Measurements from ENCODE around the gene TULP4. TPM values are rescaled to one million over a fixed set of nuclear protein-coding genes. Genes with fewer than 3 reads are reported as not detected.

Gene TULP4
- total RNA-seq, 1 experiment from 2014 or later, result 52.8 TPM

DNA sequence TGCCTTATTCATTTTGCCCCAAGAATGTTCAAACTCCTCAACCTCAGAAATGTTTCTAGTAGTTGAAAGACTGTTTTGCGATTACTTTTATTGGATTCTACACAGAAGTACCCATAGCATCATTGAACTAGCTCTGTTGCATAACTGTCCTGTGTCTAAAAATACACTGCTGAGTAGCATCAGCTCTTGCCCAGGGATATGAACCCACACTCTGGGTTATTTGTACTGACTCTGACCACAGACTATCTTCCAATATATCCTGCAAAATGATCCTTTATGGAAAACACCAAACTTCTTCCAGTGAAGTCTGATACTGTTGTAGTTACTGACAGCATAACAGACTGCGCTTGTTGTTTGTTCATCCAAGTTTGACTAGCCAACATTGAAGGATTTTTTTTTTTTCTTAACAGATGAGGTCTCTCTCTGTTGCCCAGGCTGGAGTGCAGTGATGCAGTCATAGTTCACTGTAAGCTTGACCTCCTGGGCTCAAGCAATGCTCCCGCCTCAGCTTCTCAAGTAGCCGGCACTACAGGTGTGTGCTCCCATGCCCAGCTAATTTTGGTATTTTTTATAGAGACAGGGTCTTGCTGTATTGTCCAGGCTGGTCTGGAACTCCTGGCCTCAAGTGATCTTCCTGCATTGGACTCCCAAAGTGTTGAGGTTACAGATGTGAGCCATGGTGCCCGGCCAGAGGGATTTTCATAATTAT is 49.9 kb downstream of the TULP4 start:
- ChIA-PET POLR2A (no interaction called here), CTCF (no interaction called here)
- no peaks in the 10 kb centered on the region for H3K27me3 Mint-ChIP-seq (ENCODE audit: low read depth)
- H3K9me3 Mint-ChIP-seq, result no peaks in the 10 kb centered on the region
- no peak overlapping the region for H3K27ac Mint-ChIP-seq
- ATAC-seq (no peak), DNase-seq (ENCODE audit: low spot score) (no peak)
- no peak for TF ChIP-seq MYBL2 (CRISPR knock-in tag; IDR thresholded peaks at IDR 0.05)
- no peaks in the 10 kb centered on the region for H3K36me3 Mint-ChIP-seq
- H3K4me3 Mint-ChIP-seq, result no peak overlapping the region
- H3K4me1 Mint-ChIP-seq, result no peaks in the 10 kb centered on the region

DNA sequence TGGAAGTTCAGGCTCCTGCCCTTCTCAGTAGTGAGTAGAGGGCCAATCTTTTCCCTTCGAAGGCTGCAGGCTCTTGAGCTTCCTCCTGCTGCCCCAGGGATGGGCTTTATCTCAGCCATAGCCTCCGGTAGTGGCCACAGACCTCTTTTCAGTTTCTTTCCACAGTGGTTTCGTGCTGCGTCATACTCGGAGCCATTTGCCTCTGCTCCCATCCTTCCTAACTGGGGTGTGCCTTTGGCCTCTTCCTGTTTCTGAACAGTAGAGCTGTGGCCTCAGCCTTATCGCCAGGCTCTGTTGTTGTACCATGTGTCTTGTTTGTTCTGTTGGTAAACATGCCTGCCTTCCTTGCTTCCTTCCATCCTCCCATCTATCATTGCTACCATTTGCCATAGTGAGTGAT is 54.1 kb downstream of the TULP4 start:
- ATAC-seq, result no peak
- DNase-seq (ENCODE audit: low spot score), result no peak
- Mint-ChIP-seq H3K36me3 (no peaks in the 10 kb centered on the region), H3K27ac (no peak overlapping the region), H3K27me3 (ENCODE audit: low read depth) (no peaks in the 10 kb centered on the region), H3K4me1 (no peaks in the 10 kb centered on the region), H3K9me3 (no peaks in the 10 kb centered on the region), H3K4me3 (no peak overlapping the region)
- TF ChIP-seq SMAD4 (CRISPR knock-in tag; IDR thresholded peaks at IDR 0.05), result no peak
- TF ChIP-seq, protein P1, sequence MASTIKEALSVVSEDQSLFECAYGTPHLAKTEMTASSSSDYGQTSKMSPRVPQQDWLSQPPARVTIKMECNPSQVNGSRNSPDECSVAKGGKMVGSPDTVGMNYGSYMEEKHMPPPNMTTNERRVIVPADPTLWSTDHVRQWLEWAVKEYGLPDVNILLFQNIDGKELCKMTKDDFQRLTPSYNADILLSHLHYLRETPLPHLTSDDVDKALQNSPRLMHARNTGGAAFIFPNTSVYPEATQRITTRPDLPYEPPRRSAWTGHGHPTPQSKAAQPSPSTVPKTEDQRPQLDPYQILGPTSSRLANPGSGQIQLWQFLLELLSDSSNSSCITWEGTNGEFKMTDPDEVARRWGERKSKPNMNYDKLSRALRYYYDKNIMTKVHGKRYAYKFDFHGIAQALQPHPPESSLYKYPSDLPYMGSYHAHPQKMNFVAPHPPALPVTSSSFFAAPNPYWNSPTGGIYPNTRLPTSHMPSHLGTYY (CRISPR knock-in tag; IDR thresholded peaks at IDR 0.05), result no peak
- TF ChIP-seq, protein P2, sequence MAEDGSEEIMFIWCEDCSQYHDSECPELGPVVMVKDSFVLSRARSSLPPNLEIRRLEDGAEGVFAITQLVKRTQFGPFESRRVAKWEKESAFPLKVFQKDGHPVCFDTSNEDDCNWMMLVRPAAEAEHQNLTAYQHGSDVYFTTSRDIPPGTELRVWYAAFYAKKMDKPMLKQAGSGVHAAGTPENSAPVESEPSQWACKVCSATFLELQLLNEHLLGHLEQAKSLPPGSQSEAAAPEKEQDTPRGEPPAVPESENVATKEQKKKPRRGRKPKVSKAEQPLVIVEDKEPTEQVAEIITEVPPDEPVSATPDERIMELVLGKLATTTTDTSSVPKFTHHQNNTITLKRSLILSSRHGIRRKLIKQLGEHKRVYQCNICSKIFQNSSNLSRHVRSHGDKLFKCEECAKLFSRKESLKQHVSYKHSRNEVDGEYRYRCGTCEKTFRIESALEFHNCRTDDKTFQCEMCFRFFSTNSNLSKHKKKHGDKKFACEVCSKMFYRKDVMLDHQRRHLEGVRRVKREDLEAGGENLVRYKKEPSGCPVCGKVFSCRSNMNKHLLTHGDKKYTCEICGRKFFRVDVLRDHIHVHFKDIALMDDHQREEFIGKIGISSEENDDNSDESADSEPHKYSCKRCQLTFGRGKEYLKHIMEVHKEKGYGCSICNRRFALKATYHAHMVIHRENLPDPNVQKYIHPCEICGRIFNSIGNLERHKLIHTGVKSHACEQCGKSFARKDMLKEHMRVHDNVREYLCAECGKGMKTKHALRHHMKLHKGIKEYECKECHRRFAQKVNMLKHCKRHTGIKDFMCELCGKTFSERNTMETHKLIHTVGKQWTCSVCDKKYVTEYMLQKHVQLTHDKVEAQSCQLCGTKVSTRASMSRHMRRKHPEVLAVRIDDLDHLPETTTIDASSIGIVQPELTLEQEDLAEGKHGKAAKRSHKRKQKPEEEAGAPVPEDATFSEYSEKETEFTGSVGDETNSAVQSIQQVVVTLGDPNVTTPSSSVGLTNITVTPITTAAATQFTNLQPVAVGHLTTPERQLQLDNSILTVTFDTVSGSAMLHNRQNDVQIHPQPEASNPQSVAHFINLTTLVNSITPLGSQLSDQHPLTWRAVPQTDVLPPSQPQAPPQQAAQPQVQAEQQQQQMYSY (CRISPR knock-in tag; IDR thresholded peaks at IDR 0.05), result no peak
- TF ChIP-seq PRRX2 (CRISPR knock-in tag; IDR thresholded peaks at IDR 0.05), result no peak
- no peak for TF ChIP-seq ZNF671 (CRISPR knock-in tag; IDR thresholded peaks at IDR 0.05)
- TF ChIP-seq, protein P3, sequence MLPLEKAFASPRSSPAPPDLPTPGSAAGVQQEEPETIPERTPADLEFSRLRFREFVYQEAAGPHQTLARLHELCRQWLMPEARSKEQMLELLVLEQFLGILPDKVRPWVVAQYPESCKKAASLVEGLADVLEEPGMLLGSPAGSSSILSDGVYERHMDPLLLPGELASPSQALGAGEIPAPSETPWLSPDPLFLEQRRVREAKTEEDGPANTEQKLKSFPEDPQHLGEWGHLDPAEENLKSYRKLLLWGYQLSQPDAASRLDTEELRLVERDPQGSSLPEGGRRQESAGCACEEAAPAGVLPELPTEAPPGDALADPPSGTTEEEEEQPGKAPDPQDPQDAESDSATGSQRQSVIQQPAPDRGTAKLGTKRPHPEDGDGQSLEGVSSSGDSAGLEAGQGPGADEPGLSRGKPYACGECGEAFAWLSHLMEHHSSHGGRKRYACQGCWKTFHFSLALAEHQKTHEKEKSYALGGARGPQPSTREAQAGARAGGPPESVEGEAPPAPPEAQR (CRISPR knock-in tag; IDR thresholded peaks at IDR 0.05), result no peak
- no peak for TF ChIP-seq GTF2I (CRISPR knock-in tag; conservative IDR thresholded peaks at IDR 0.05)
- TF ChIP-seq, protein P4, sequence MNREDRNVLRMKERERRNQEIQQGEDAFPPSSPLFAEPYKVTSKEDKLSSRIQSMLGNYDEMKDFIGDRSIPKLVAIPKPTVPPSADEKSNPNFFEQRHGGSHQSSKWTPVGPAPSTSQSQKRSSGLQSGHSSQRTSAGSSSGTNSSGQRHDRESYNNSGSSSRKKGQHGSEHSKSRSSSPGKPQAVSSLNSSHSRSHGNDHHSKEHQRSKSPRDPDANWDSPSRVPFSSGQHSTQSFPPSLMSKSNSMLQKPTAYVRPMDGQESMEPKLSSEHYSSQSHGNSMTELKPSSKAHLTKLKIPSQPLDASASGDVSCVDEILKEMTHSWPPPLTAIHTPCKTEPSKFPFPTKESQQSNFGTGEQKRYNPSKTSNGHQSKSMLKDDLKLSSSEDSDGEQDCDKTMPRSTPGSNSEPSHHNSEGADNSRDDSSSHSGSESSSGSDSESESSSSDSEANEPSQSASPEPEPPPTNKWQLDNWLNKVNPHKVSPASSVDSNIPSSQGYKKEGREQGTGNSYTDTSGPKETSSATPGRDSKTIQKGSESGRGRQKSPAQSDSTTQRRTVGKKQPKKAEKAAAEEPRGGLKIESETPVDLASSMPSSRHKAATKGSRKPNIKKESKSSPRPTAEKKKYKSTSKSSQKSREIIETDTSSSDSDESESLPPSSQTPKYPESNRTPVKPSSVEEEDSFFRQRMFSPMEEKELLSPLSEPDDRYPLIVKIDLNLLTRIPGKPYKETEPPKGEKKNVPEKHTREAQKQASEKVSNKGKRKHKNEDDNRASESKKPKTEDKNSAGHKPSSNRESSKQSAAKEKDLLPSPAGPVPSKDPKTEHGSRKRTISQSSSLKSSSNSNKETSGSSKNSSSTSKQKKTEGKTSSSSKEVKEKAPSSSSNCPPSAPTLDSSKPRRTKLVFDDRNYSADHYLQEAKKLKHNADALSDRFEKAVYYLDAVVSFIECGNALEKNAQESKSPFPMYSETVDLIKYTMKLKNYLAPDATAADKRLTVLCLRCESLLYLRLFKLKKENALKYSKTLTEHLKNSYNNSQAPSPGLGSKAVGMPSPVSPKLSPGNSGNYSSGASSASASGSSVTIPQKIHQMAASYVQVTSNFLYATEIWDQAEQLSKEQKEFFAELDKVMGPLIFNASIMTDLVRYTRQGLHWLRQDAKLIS (CRISPR knock-in tag; IDR thresholded peaks at IDR 0.05; ENCODE audit: borderline replicate concordance), result no peak
- TF ChIP-seq FOXJ3 (CRISPR knock-in tag; IDR thresholded peaks at IDR 0.05; ENCODE audit: borderline replicate concordance), result no peak
- CTCF ChIA-PET, result interaction anchor here (1.2 kb wide), 1 partner anchor 9 kb away, joined by 3 read pairs; no protein-coding TSS in a partner anchor
- POLR2A ChIA-PET, result no interaction called here

DNA sequence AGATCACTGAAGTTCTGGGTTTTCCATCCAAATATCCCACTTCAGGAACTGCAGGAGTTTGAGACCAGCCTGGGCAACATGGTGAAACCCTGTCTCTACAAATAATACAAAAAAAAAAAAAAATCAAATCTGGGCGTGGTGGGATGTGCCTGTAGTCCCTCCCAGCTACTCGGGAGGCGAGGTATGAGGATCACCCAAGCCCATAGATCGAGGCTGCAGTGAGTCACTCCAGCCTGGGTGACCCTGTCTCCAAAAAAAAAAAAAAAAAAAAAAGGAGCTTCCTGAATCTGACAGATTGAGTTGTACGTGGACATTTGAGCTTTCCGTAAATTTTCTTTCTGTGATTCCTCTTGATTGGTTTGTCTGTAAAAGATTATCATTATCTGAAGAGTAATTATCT is 55.6 kb downstream of the TULP4 start:
- H3K4me1 Mint-ChIP-seq, result no peaks in the 10 kb centered on the region
- TF ChIP-seq, protein P5, sequence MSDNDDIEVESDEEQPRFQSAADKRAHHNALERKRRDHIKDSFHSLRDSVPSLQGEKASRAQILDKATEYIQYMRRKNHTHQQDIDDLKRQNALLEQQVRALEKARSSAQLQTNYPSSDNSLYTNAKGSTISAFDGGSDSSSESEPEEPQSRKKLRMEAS (CRISPR knock-in tag; IDR thresholded peaks at IDR 0.05), result no peak
- TF ChIP-seq ZNF671 (CRISPR knock-in tag; IDR thresholded peaks at IDR 0.05), result no peak
- TF ChIP-seq, protein P6, sequence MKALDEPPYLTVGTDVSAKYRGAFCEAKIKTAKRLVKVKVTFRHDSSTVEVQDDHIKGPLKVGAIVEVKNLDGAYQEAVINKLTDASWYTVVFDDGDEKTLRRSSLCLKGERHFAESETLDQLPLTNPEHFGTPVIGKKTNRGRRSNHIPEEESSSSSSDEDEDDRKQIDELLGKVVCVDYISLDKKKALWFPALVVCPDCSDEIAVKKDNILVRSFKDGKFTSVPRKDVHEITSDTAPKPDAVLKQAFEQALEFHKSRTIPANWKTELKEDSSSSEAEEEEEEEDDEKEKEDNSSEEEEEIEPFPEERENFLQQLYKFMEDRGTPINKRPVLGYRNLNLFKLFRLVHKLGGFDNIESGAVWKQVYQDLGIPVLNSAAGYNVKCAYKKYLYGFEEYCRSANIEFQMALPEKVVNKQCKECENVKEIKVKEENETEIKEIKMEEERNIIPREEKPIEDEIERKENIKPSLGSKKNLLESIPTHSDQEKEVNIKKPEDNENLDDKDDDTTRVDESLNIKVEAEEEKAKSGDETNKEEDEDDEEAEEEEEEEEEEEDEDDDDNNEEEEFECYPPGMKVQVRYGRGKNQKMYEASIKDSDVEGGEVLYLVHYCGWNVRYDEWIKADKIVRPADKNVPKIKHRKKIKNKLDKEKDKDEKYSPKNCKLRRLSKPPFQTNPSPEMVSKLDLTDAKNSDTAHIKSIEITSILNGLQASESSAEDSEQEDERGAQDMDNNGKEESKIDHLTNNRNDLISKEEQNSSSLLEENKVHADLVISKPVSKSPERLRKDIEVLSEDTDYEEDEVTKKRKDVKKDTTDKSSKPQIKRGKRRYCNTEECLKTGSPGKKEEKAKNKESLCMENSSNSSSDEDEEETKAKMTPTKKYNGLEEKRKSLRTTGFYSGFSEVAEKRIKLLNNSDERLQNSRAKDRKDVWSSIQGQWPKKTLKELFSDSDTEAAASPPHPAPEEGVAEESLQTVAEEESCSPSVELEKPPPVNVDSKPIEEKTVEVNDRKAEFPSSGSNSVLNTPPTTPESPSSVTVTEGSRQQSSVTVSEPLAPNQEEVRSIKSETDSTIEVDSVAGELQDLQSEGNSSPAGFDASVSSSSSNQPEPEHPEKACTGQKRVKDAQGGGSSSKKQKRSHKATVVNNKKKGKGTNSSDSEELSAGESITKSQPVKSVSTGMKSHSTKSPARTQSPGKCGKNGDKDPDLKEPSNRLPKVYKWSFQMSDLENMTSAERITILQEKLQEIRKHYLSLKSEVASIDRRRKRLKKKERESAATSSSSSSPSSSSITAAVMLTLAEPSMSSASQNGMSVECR (CRISPR knock-in tag; IDR thresholded peaks at IDR 0.05; ENCODE audit: borderline replicate concordance), result no peak
- TF ChIP-seq, protein P7, sequence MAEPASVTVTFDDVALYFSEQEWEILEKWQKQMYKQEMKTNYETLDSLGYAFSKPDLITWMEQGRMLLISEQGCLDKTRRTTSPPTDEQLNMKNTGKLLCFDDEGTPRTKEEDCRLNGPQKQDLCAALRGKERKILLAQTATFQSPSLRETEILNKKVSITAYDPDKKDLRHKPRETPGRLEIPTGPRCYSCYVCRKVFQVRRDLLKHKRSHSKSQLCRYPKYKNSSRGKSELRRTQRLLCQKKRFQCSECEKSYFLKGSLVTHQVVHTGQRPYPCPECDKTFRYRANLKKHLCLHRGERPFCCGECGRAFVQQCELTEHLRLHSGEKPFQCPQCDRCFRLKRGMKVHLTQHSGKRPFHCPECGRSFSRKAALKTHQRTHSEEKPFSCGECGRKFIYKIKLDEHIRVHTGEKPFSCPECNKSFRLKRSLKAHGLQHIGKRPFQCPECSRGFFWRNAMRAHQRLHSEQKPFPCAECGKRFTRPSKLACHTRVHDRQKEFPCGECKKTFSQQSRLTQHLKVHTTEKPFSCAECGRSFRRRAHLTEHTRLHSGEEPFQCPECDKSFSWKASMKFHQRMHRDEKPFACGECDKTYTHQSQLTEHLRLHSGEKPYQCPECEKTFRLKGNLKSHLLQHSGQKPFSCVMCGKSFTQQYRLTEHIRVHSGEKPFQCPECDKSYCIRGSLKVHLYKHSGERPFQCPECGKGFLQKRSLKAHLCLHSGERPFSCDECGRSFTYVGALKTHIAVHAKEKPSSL (CRISPR knock-in tag; conservative IDR thresholded peaks at IDR 0.05), result no peak

More for the DNA sequence above, 55.6 kb downstream of the TULP4 start:
- Mint-ChIP-seq H3K27ac (no peak overlapping the region; the same call in 1 of the 2 replicates), H3K9me3 (no peaks in the 10 kb centered on the region), H3K27me3 (ENCODE audit: low read depth) (no peaks in the 10 kb centered on the region), H3K36me3 (no peaks in the 10 kb centered on the region), H3K4me3 (no peak overlapping the region)
- no peak for DNase-seq (ENCODE audit: low spot score)
- CTCF ChIA-PET, result interaction anchor here (0.6 to 0.7 kb wide), 2 partner anchors 19 to 204 kb away, joined by 3 to 4 read pairs; no protein-coding TSS in a partner anchor
- POLR2A ChIA-PET, result interaction anchor here (0.6 kb wide), 2 partner anchors 155 to 805 kb away, joined by 3 to 6 read pairs; no protein-coding TSS in a partner anchor
- peak; percentile 61 for ATAC-seq
